IPS DF 4.7 (cell line): ENCODE results near the gene LRRC45.

Source experiments
- DNase-seq: peaks from one replicate; pipeline ENCODE4 v3.0.0-alpha.2; 2013; ENCODE audit warnings: low spot score; ENCODE audit errors: extremely low read depth

LRRC45 gene

DNA sequence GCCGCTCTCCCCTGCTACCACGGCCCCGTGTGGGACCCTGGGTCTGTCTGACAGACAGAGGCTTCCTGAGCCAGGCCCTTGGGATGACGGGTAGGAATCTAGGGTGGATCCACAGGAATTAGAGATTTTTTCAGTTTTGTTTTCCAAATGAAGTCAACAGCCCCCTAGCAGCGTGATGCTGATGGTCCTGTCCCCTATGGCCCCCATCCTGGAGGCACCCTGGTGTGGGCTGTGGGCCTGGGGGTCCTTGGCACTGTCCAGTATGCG is 15.9 kb upstream of the LRRC45 start:
- no peak for DNase-seq

DNA sequence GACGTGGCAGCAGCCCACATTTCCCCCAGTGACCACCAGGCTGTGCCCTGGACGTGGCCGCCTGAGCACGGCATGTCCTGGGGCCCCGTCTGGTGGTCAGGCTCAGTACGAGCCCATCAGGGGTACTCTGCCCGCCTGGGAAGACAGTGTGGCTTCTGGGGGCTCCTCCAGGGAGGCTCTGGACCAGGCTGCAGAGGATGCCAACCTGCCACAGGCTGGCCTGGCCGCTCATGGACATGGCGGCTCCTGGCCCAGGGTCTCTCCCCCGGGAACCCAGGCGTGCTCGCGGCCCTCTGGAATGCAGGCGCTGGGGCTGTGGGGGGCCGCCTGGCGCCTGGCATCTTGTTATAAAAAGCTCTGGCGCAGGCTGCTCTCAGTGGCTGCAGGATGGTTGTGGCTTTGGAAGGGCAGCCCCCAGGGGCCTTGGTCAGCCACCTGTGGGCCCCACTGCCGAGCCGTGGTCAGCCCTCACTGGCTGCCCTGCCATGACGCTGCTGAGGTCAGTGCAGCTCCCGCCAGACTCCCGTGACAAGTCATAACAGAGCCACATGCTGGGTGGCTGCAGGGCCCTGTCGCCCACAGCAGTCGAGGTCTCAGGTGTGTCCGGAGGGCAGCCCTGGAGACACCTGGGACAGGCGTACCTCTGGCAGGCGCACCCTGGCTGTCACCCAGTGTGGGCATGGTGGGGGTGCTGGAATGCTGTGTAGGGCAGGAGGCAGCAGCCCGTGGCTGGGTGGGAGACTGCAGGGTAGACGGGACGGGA is 15.4 kb upstream of the LRRC45 start:
- no peak for DNase-seq

DNA sequence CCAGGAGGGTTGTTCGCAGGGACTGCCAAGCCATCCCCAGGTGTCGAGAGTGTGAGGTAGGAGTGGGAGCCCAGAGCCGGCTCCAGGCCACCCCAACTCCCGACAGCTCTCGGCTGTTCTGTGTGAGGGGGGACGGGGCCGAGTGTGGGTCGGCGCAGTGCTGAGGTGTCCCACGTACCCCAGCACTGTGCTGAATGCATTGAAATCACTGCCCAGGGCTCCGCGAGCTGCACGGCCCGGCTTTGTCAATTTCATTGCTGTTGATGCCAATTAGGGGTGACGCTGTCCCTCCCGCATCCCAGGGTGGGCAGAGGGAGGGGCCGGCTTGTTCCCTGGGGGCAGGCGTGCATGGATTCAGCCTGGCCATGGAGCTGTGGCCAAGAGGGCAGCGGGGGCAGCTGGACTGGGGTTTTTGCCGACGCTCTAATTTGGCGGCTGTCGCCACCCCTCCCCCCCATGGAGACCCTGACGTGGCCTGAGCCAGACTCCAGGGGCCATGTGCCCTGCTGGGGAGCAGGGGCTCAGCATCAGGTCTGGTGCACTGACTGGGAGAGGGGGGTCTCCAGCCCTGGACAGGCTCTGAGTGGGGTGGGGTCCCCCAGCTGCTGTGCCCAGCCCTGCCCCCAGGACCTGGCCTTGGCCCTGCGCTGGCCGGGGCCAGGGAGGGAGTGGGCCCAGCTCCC is 14.7 kb upstream of the LRRC45 start:
- no peak for DNase-seq

DNA sequence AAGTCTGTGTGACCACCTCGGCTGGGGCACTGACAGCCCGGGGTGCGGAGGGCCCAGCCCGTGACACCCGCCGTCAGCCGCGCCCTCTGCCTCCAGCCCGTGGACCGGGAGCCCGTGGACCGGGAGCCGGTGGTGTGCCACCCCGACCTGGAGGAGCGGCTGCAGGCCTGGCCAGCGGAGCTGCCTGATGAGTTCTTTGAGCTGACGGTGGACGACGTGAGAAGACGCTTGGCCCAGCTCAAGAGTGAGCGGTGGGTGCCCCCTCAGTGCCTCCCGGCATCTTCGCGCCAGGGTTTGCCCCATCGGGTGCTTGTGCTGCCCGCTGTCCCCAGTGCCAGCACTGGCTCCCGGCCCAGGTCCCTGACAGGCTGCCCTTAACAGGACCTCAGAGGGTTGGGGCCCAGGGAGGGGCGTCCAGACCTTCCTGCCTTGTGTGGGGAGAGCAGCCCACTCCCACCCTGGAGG is 14.1 kb upstream of the LRRC45 start:
- DNase-seq, result no peak

GRCh38 chr17:82009413-82009812 is 13.7 kb upstream of the LRRC45 start:
- no peak for DNase-seq

GRCh38 chr17:82010575-82011525 is 12.3 kb upstream of the LRRC45 start:
- no peak for DNase-seq

DNA sequence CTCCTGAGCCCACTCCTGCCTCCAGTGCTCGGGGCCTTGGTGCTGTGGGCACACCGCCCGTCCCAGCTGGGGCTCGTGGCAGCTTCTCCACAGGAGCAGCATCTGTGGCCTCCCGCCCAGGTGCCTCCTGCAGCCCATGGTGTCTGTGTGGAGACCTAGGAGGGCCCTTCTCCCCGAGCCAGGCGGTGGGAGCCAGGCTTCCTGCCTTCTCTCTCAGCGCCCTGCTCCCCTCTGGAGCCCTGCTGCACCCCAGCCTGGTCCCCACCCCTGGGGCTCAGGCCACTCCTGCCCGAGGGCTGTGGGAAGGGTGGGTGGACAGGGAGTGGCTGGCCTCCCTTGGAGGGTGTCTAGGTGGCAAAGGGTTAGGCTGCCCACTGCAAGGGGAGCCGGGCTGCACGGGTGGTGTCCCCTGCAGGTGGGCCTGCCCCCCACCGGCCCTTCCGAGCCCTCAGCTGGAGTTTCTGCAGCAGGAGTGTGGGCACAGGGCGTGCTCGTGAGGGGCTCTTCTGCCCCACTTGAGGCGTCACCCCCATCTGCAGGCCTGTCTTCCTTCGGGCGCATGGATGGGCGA is 11.4 kb upstream of the LRRC45 start:
- DNase-seq, result no peak

GRCh38 chr17:82012261-82012639 is 10.9 kb upstream of the LRRC45 start:
- DNase-seq, result no peak

- no peak for DNase-seq
These were observed 10.3 kb upstream of the LRRC45 start for GRCh38 chr17:82012640-82013295.

GRCh38 chr17:82013341-82013740 is 9.8 kb upstream of the LRRC45 start:
- DNase-seq, result no peak

DNA sequence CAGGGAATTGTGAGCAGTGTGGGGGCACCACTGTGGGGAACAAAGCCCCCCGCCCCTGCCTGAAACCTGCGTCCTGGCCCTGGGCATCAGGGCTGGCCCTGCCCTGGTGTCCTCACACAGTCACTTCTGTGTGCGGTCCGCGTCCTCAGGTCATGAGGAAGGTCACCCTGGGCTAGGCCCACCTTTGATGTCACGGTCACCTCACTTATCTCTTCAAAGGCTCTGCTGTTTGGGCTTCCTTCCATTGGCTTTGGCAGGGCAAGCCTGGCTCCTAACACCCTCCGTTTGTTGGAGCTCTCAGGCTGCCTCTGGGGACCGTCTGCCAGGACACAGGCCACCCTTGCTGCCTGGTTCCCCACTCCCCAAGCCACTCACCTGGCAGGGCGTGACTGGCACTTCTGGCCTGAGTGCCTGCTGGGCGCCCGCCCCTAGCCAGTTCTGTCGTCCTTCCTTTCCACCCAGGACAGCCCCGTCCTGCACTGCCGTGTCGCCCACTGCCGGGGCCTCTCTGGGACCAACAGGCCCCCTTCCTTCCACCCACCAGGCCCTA is 9.3 kb upstream of the LRRC45 start:
- no peak for DNase-seq

DNA sequence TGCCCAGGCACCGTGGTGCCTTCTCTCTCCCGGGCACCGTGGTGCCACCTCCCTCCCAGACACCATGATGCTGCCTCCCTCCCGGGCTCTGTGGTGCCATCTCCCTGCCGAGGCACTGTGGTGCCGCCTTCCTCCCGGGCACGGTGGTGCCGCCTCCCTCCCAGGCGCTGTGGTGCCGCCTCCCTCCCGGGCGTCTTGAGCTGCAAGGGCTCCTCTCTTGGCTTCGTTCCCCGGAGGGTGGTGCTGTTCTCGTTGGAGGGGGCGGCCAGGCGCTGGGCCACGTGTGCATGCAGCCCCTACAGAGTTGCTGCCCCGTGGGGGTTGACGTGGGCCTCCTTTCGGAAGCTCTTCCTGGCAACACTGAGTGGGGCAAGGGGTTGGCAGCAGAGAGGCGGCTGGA is 8.7 kb upstream of the LRRC45 start:
- DNase-seq, result no peak

- DNase-seq, result no peak
These were observed 8.2 kb upstream of the LRRC45 start for GRCh38 chr17:82014971-82015310.

GRCh38 chr17:82015311-82015971 is 7.7 kb upstream of the LRRC45 start:
- DNase-seq, result no peak

DNA sequence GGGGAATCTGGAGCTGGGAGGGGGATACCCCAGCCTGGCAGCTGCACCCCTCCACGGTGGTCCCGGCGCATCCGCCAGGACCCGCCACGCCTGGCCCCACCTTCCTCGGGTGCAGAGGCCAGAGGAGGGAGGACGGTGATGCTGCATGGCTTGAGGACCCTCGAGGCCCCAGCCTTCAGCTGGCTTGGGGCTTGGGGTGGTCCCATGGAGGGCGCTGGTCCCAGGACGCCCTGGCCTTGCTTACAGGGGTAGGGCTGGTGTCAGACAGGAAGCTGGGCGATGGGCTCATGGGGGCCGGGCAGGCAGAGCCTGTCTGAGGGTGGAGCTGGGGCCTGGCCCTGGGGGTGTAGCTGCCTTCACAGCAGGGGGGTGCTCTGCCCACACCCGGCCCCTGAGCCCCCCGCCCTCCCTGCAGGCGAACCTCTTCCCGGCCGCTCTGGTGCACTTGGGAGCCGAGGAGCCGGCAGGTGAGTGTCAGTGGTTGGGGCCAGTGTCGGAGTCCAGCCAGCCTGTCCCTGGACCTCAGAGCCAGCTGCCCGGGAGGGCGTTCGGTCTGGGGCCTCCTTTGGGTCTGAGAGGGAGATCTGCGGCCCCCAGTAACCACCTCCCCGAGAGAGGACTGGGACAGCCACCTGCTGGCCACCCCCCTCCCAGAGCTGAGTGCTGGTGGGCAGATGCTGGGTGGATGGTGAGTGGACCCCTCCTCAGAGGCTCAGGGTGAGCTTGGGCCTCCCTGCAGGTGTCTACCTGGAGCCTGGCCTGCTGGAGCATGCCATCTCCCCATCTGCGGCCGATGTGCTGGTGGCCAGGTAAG is 6.8 kb upstream of the LRRC45 start:
- no peak for DNase-seq

- DNase-seq, result no peak
These were observed 6.1 kb upstream of the LRRC45 start for GRCh38 chr17:82016875-82017459.

- no peak for DNase-seq
These were observed 5.4 kb upstream of the LRRC45 start for GRCh38 chr17:82017612-82018151.

GRCh38 chr17:82018152-82018988 is 4.7 kb upstream of the LRRC45 start:
- no peak for DNase-seq
